AG09309 (cell line): ENCODE results near the gene TBC1D19.
"Not testable (repeated sequence)": the region's sequence is repeated elsewhere in the genome, so short reads cannot be mapped to it uniquely, and the experiment has no call there.

Experiments
- DNase-seq: peaks from one replicate; pipeline ENCODE4 v3.0.0-alpha.2; 2010; ENCODE audit warnings: low read depth
- H3K4me3 ChIP-seq: 2 replicates; pipeline ENCODE4 v1.5.1; 2011; ENCODE audit warnings: mild to moderate bottlenecking, low read depth, low read length, moderate library complexity; ENCODE audit not compliant: control insufficient read depth
- TF ChIP-seq, protein P1 (sequence below): IDR thresholded peaks from 2 replicates; pipeline ENCODE4 v1.5.1; 2011; ENCODE audit warnings: mild to moderate bottlenecking, low read depth, low read length, inconsistent platforms; ENCODE audit not compliant: insufficient read depth, control insufficient read depth; ENCODE audit errors: missing control alignments

TBC1D19 gene

DNA sequence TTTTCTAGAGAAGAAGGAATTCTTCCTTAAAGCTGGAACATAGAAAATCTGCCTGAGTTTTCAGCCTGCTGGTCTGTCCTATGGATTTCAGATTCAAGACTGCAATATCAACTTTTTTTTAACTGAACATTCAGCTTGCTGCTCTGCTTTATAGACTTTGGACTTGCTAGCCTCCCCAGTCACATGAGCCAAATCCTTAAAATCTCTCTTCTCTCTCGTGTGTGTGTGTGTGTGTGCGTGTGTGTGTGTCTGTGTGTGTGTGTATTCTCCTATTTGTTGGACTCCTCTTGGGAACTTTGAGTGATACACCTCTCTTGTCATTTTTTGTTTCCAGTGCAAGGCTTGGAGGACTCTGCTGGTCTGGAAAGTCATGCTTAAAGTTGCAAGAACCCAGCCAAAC, 6.8 kb upstream of the TBC1D19 start:
- no peak for DNase-seq
- no peak overlapping the region for H3K4me3 ChIP-seq
- TF ChIP-seq, protein P1, sequence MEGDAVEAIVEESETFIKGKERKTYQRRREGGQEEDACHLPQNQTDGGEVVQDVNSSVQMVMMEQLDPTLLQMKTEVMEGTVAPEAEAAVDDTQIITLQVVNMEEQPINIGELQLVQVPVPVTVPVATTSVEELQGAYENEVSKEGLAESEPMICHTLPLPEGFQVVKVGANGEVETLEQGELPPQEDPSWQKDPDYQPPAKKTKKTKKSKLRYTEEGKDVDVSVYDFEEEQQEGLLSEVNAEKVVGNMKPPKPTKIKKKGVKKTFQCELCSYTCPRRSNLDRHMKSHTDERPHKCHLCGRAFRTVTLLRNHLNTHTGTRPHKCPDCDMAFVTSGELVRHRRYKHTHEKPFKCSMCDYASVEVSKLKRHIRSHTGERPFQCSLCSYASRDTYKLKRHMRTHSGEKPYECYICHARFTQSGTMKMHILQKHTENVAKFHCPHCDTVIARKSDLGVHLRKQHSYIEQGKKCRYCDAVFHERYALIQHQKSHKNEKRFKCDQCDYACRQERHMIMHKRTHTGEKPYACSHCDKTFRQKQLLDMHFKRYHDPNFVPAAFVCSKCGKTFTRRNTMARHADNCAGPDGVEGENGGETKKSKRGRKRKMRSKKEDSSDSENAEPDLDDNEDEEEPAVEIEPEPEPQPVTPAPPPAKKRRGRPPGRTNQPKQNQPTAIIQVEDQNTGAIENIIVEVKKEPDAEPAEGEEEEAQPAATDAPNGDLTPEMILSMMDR: no peak

GRCh38 chr4:26579169-26579568, 4.7 kb upstream of the TBC1D19 start:
- H3K4me3 ChIP-seq: no peak overlapping the region
- TF ChIP-seq, protein P1: no peak
- no peak for DNase-seq

DNA sequence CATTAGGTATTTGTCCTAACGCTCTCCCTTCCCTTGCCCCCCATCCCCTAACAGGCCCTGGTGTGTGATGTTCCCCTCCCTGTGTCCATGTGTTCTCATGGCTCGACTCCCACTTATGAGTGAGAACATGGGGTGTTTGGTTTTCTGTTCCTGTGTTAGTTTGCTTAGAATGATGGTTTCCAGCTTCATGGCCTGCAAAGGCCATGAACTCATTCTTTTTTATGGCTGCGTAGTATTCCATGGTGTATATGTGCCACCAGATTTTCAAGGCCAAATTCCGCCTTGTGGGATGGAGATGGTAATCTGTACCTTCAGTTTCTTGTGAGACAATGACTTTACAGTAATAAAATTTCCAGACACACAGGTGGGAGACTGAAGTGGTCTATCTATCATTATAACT, 2.5 kb upstream of the TBC1D19 start:
- H3K4me3 ChIP-seq, DNase-seq: not testable (repeated sequence)

GRCh38 chr4:26583538-26583864, 383 bp upstream of the TBC1D19 start:
- no peak for DNase-seq
- TF ChIP-seq, protein P1: no peak

DNA sequence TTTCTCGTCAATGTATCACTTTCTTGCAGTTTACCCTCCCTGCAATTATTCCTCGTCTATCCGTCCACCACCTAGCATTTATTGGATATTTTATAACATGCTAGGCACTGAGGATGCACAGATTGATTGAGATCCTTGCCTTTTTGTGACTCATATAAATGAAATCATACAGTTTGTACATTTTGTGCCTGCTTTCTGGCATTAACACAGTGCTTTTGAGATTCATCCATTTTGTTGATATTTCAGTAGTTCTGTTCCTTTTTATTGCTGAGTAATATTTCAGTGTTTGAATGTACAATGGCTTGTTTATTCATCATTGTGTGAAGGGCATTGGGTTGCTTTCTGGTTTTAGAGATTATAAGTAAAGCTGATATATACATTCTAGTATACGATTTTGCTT, 841 bp downstream of the TBC1D19 start:
- peak overlapping the region; percentile 89 for H3K4me3 ChIP-seq
- DNase-seq: no peak
- TF ChIP-seq, protein P1: no peak

More at GRCh38 chr4:26583538-26583864, 383 bp upstream of the TBC1D19 start:
- H3K4me3 ChIP-seq: peak overlapping the region; percentile 89

GRCh38 chr4:26589705-26590104, 5.8 kb downstream of the TBC1D19 start:
- TF ChIP-seq, protein P1: no peak
- no peak for DNase-seq
- H3K4me3 ChIP-seq: no peak overlapping the region

DNA sequence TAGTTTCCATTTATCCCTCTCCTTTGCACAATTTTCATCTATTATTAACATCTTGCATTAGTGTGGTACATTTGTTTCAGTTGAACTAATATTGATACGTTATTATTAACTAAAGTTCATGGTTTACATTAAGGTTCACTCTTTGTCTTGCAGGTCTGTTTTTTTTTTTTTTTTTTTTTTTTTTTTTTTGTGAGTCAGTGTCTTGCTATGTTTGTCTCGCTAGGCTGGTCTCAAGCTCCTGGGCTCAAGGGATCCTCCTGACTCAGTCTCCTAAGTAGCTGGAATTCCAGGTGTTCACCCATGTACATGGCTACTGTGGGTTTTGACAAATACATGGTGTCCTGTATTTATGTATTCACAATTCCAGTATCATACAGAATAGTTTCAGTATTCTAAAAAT, 6.8 kb downstream of the TBC1D19 start:
- H3K4me3 ChIP-seq: no peak overlapping the region
- no peak for DNase-seq
- TF ChIP-seq, protein P1: no peak

- not testable (repeated sequence) for H3K4me3 ChIP-seq, DNase-seq
Measured at GRCh38 chr4:26593557-26593956, 9.7 kb downstream of the TBC1D19 start.
